HG02623 (cell line): Measurements from ENCODE around the gene USP13.

ENCODE experiments used
- ATAC-seq: cut with Tn5 transposase; IDR thresholded peaks from one replicate; pipeline ENCODE4 v1.9.1; 2021; ENCODE audit warnings: moderate library complexity; ENCODE audit not compliant: unreplicated experiment

The USP13 gene

DNA sequence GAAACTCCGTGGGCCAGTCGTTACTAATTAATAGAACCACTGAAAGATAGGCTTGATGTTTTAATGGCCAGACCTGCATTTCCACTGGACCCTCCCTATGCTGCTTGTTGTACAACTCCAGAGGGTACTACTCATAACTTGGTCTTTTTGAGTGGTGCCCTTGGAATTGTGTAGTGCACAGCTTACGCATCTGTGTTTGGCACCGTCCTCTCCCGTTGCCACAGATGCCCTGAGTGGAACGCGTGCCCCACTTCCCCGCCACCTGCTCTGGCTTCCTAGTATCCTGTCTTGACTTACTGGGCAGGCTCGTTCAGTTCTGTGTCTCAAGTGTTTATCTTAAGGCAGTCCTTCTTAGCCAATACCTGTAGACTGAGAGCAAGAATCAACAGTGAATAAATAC, 78.7 kb downstream of the USP13 start:
- no peak for ATAC-seq

DNA sequence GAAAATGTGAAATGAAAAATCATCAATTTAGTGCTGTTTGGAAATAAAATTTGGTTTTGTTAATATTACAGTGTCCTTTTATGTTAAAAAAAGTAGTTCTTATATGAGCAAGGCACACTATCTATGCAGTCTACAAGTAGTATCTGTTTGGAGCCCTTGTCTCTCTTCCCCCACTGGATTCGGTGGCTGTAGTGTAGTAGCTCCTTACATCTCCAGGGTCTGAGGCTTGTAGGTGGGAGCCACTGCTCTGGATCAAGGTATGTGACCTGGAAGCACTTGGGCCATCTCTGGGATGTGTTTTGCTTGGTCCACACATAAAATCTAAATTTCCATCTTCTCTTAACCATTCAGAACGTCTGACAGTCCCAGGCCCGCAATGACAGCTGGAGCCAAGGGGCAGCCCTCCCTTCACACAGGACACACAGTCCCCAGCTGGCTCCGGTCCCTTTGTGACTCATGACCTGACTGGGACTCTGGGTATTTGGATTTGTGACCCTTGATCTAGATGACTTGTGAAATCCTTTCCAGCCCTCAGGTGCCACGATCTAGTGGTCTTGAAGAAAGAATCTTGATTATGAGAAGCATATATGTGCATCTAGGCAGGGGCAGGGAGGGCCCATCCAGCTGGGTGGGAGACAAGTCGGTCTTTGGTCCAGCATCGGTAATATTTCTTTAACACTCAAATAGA, 80.0 kb downstream of the USP13 start:
- ATAC-seq: no peak

DNA sequence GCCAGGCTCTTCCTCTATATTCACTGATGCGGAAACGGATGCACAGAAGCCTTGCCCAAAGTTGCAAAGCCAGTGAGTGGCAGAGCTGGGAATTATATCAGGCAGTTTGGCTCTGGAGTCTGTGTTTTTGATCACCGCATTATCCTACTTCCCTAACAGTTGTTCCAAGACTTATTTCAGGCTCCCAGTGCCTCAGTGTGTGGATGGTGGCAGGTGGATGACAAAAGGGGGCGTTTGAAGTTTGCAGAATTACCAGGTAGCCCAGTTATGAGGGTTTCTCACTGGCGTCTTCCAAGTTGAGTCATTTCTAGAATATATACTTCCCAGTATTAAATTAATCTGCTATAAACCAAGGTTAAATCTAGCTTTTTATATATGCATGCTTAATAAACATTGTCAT, 81.0 kb downstream of the USP13 start:
- no peak for ATAC-seq

DNA sequence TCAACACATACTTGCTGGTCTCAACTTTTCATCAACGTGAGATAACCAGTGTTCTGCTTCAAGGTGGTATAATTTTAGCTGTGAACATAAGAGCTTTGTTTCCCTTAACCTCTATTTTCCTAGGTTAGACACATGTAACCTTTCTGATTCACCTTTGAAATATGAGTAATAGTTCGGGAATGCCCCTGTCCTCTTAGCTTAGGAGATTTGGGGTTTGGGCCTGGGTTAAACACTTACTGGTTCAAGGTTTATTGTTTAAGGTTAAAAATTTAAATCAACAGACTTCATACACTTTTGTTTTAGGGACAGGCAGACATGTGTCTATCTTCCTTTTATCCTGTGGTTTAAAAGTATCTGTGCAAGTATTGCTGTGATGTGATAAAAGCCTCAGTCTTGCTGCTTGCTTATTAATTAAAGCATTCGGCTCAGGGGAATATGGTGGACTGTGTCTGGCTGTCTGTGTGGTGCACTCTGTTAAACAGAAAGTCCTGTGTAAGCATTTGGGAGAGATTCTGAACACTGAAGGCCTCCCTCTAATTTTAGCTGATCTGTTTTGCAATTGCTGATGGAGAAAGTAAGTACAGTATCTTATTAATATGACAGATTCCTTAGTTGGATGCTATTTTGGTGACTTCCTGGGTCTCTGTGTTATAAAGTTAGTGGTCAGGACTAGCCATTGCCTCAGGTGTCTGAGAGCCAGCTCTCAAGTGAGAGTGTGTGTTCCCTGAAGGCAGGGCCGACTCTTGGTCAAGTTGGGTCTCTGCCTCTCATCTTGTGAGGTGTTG, 81.8 kb downstream of the USP13 start:
- no peak for ATAC-seq

GRCh38 chr3:179735321-179735720, 82.5 kb downstream of the USP13 start:
- ATAC-seq: no peak

DNA sequence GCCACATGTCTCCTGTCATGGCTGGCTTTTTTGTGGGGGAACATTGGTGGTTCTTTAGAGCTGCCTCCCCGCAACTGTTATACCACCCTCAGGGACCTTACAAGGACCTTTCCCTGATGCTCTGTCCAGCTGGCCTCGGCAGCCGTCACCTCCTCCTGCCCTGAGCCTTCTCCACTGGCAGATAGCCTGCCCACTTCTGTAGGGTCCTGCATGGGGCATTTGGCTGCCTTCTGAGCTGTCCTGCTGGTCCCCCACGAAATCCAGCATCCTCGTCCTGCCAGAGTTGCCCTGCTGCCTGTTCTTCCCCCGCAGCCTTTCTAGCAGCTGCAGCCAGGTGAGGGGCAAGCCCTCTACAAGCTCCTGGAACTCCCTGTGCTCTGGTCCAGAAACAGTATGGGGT, 86.2 kb downstream of the USP13 start:
- no peak for ATAC-seq

GRCh38 chr3:179739816-179740594, 87.2 kb downstream of the USP13 start:
- no peak for ATAC-seq

GRCh38 chr3:179743913-179744312, 91.1 kb downstream of the USP13 start:
- no peak for ATAC-seq

DNA sequence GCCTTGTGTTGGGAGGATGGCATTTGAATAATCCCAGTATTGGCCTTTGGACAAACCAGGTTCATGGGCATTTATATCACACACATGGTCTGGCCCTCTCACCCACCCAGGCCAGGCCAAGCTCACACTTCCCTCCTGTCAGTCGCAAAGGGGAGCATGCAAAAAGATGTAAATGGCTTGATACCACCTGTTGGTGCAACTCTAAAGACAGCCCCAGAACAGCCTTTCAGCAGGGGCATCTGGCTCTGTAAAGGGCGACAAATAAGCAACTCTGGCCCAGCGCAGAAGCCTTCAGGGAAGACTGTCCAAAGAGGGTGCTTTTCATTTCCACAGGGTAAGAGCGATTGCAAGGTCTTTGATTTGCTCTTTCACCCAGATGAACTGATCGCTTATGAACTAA, 91.8 kb downstream of the USP13 start:
- ATAC-seq: no peak

DNA sequence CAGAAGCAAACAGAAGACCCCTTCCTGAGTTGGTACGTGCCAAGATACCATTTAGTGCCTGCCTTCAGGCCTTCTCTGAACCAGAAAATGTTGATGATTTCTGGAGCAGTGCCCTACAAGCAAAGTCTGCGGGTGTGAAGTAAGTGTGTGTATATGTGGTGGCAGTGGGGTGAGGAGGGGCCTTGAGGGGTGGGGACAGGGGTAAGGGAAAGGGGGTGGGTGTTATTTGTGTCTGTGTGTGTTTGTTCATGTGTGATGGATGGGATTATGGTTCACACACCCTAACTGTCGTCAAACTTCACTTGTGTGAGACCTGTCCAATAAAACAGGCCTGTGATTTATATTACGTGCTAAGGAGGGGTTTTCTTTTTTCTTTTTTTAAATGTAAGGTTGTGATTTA, 92.2 kb downstream of the USP13 start:
- no peak for ATAC-seq

- no peak for ATAC-seq
Observed at GRCh38 chr3:179745716-179746115, 92.9 kb downstream of the USP13 start.

- ATAC-seq: no peak
Observed at GRCh38 chr3:179750720-179751328, 98.0 kb downstream of the USP13 start.

DNA sequence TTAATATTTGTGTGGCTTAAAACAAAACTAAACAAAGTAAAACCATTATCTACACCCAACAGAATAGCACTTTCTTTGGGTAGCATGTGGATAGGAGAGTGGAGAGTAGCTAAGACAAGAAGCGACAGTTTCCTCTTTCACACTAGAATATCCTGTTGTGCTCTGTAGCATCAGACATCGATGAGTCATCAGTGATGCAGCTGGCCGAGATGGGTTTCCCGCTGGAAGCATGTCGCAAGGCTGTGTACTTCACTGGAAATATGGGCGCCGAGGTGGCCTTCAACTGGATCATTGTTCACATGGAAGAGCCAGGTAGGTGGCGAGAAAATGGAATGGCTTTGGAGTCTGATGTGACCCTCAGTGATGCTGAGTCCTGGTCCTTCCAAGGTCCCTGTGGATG, 108.1 kb downstream of the USP13 start:
- no peak for ATAC-seq

- ATAC-seq: no peak
Observed at GRCh38 chr3:179765396-179765795, 112.6 kb downstream of the USP13 start.

GRCh38 chr3:179766416-179767133, 113.7 kb downstream of the USP13 start:
- no peak for ATAC-seq

GRCh38 chr3:179768080-179768479, 115.2 kb downstream of the USP13 start:
- no peak for ATAC-seq

GRCh38 chr3:179769411-179770247, 116.8 kb downstream of the USP13 start:
- no peak for ATAC-seq

DNA sequence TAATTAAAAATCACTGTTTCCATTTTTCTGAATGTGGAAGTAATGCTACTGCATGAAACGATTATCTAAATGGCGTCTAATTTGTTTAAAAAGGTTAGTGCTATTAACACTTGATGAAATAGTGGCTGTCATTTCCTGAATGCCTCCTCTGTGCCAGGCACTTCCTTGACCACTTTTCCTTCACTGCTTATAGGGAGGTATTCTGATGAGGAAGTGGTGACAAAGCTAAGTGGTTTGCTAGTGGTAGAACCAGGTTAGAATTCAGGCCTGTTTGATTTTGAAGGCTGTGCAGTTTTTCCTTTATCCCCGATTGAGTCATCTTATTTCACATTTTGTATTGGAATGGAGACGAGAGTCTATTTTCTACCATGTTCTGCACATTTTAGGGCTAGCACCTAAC, 119.0 kb downstream of the USP13 start:
- no peak for ATAC-seq

DNA sequence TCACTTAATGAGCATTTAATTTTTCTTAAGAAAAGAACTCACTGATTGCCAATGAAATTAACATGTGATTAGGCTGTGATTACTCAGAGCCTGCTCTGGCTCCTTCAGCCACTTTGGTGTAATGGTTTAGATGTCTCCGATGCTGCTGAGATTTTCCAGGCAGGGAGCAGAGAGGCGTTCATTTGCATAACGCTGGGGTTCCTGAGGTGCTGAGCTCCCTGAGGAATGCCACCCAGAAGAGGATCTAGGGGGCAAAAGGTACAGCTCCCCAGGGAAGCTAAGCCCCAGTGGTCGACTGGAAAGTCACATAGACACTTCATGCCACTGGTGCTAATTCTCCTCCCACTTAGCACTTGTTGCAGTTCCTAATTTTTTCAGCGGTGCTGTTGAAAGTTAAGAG, 119.5 kb downstream of the USP13 start:
- ATAC-seq: no peak
